Ishikawa (cell line): ENCODE results near the gene LRRC55.

Source experiments
- CEBPB ChIP-seq: IDR thresholded peaks from 2 replicates; pipeline ENCODE4 v1.6.1; 2012
- CREB1 ChIP-seq: IDR thresholded peaks from 2 replicates; pipeline ENCODE4 v1.6.1; 2012; ENCODE audit warnings: low read depth
- EGR1 ChIP-seq: IDR thresholded peaks from 2 replicates; pipeline ENCODE4 v1.6.1; 2012
- EP300 ChIP-seq: IDR thresholded peaks from 2 replicates; pipeline ENCODE4 v1.6.1; 2012; ENCODE audit warnings: borderline replicate concordance
- FOXM1 ChIP-seq: IDR thresholded peaks from 2 replicates; pipeline ENCODE4 v1.6.1; 2012; ENCODE audit warnings: low read depth, borderline replicate concordance
- MAX ChIP-seq: IDR thresholded peaks from 2 replicates; pipeline ENCODE4 v1.6.1; 2012
- NFIC ChIP-seq: IDR thresholded peaks from 2 replicates; pipeline ENCODE4 v1.6.1; 2012
- RAD21 ChIP-seq: IDR thresholded peaks from 2 replicates; pipeline ENCODE4 v1.6.1; 2012; ENCODE audit warnings: low read depth
- REST ChIP-seq: IDR thresholded peaks from 2 replicates; pipeline ENCODE4 v1.6.1; 2012; ENCODE audit warnings: low read depth, mild to moderate bottlenecking
- TAF1 ChIP-seq: IDR thresholded peaks from 2 replicates; pipeline ENCODE4 v1.6.1; 2012; ENCODE audit warnings: low read depth, mild to moderate bottlenecking
- TCF12 ChIP-seq: IDR thresholded peaks from 2 replicates; pipeline ENCODE4 v1.6.1; 2012; ENCODE audit warnings: low read depth
- TEAD4 ChIP-seq: IDR thresholded peaks from 2 replicates; pipeline ENCODE4 v1.6.1; 2012
- USF1 ChIP-seq: IDR thresholded peaks from 2 replicates; pipeline ENCODE4 v1.6.1; 2012
- YY1 ChIP-seq: IDR thresholded peaks from 2 replicates; pipeline ENCODE4 v1.6.1; 2012; ENCODE audit warnings: low read depth
- ZBTB7A ChIP-seq: IDR thresholded peaks from 2 replicates; pipeline ENCODE4 v1.6.1; 2012; ENCODE audit warnings: low read depth

LRRC55 gene

GRCh38 chr11:57233702-57234101, 51.9 kb downstream of the LRRC55 start:
- no peak for TF ChIP-seq CEBPB
- TF ChIP-seq USF1: no peak
- no peak for TF ChIP-seq ZBTB7A
- no peak for TF ChIP-seq EP300
- no peak for TF ChIP-seq TEAD4
- TF ChIP-seq YY1: no peak
- no peak for TF ChIP-seq EGR1
- no peak for TF ChIP-seq FOXM1

- no peak for TF ChIP-seq CREB1
- no peak for TF ChIP-seq TAF1
- no peak for TF ChIP-seq MAX
- no peak for TF ChIP-seq TEAD4
- no peak for TF ChIP-seq NFIC
- TF ChIP-seq EGR1: no peak
- TF ChIP-seq FOXM1: no peak
- TF ChIP-seq USF1: no peak
- TF ChIP-seq CEBPB: no peak
- TF ChIP-seq ZBTB7A: no peak
- no peak for TF ChIP-seq EP300
Measured at GRCh38 chr11:57235761-57236703, 54.3 kb downstream of the LRRC55 start.

GRCh38 chr11:57237204-57237681, 55.5 kb downstream of the LRRC55 start, which contains the start of gene APLNR:
TSS of gene APLNR (minus strand) at chr11:57237250. CDS start at chr11:57237004, 246 bp downstream.
- TF ChIP-seq TAF1 (no peak), NFIC (no peak), EP300 (no peak), MAX (no peak), RAD21 (no peak), YY1 (no peak), ZBTB7A (no peak), CREB1 (no peak), FOXM1 (no peak), EGR1 (no peak), TEAD4 (no peak), TCF12 (no peak), CEBPB (no peak)

GRCh38 chr11:57239348-57239747, 57.6 kb downstream of the LRRC55 start:
- TF ChIP-seq TEAD4 (no peak), MAX (no peak), EP300 (no peak), EGR1 (no peak), RAD21 (no peak)

- TF ChIP-seq CEBPB (no peak), EGR1 (no peak), EP300 (no peak), NFIC (no peak), REST (no peak), YY1 (no peak), FOXM1 (no peak), CREB1 (no peak)
Measured at GRCh38 chr11:57240007-57240406, 58.3 kb downstream of the LRRC55 start.

- no peak for TF ChIP-seq MAX
- no peak for TF ChIP-seq YY1
- TF ChIP-seq RAD21: no peak
Measured at GRCh38 chr11:57240757-57241156, 59.0 kb downstream of the LRRC55 start.
